COLO829 (cell line): ENCODE measurements around the gene SNRNP200.
A peak's percentile ranks its signal among the peaks of the same experiment; 100 is the strongest.

ENCODE experiments used
- DNase-seq: peaks from one replicate; pipeline ENCODE4 v3.0.0; 2012; ENCODE audit warnings: low spot score

SNRNP200 gene

GRCh38 chr2:96305091-96305978 lies at the start of gene SNRNP200:
SNRNP200 (minus strand) TSS chr2:96305546; CDS start chr2:96305437, 109 bp downstream.
- peak; percentile 74 for DNase-seq

- DNase-seq = no peak
These were observed 49.1 kb upstream of the SNRNP200 start for GRCh38 chr2:96354492-96354891.

- no peak for DNase-seq
These were observed 48.3 kb upstream of the SNRNP200 start for GRCh38 chr2:96353606-96354101.

GRCh38 chr2:96353032-96353561 lies 47.8 kb upstream of the SNRNP200 start:
- DNase-seq = no peak

- no peak for DNase-seq
These were observed 42.0 kb upstream of the SNRNP200 start for GRCh38 chr2:96347395-96347794.

- DNase-seq = no peak
These were observed 40.6 kb upstream of the SNRNP200 start for GRCh38 chr2:96345868-96346462.

- DNase-seq = no peak
These were observed 40.1 kb upstream of the SNRNP200 start for GRCh38 chr2:96345438-96345837.

- DNase-seq = no peak
These were observed 38.7 kb upstream of the SNRNP200 start for GRCh38 chr2:96344011-96344410.

GRCh38 chr2:96342085-96342484 lies 36.7 kb upstream of the SNRNP200 start:
- DNase-seq = no peak

- DNase-seq = no peak
These were observed 36.3 kb upstream of the SNRNP200 start for GRCh38 chr2:96341641-96342040.

GRCh38 chr2:96340493-96341414 lies 35.4 kb upstream of the SNRNP200 start:
- no peak for DNase-seq

- DNase-seq = no peak
These were observed 31.5 kb upstream of the SNRNP200 start for GRCh38 chr2:96336873-96337272.

GRCh38 chr2:96336104-96336775 lies 30.9 kb upstream of the SNRNP200 start:
- no peak for DNase-seq

GRCh38 chr2:96333708-96334107 lies 28.4 kb upstream of the SNRNP200 start:
- DNase-seq = no peak

- DNase-seq = no peak
These were observed 25.1 kb upstream of the SNRNP200 start for GRCh38 chr2:96330407-96330806.

GRCh38 chr2:96329874-96330273 lies 24.5 kb upstream of the SNRNP200 start:
- DNase-seq = no peak

GRCh38 chr2:96329456-96329855 lies 24.1 kb upstream of the SNRNP200 start:
- no peak for DNase-seq

GRCh38 chr2:96326990-96327820 lies 21.9 kb upstream of the SNRNP200 start:
- DNase-seq = no peak

- no peak for DNase-seq
These were observed 21.2 kb upstream of the SNRNP200 start for GRCh38 chr2:96326564-96326963.

GRCh38 chr2:96325884-96326255 lies 20.5 kb upstream of the SNRNP200 start:
- DNase-seq = no peak
